Fibroblast of the aortic adventitia (primary cell): ENCODE data around the gene TEC. TPM values are rescaled to one million over a fixed set of nuclear protein-coding genes. Genes with fewer than 3 reads are reported as not detected.

Experiments used
- DNase-seq: peaks from one replicate; pipeline ENCODE4 v3.0.0-alpha.2; 2010; ENCODE audit warnings: low read depth
- H3K4me3 ChIP-seq: 2 replicates; pipeline ENCODE4 v1.5.1; 2011; ENCODE audit warnings: low read depth, mild to moderate bottlenecking, control low read depth, low read length, moderate library complexity
- CTCF ChIP-seq: IDR thresholded peaks from 2 replicates; pipeline ENCODE4 v1.5.1; 2011; ENCODE audit warnings: mild to moderate bottlenecking, low read length, control low read depth, inconsistent platforms; ENCODE audit not compliant: insufficient read depth
- total RNA-seq: library from RNA; depleted of rRNA; stranded (reverse); fragments of >200 nt; gene quantifications from 2 replicates; pipeline ENCODE4 v1.2.3, GENCODE V29; 2012; ENCODE audit warnings: low replicate concordance

TEC gene
- total RNA-seq, 1 donor, result 0.72 TPM

GRCh38 chr4:48109413-48110263 is 160.0 kb downstream of the TEC start:
- TF ChIP-seq CTCF, result peak; percentile 61
- peak; percentile 57 for DNase-seq
- H3K4me3 ChIP-seq, result no peak overlapping the region

- DNase-seq, result no peak
- no peak overlapping the region for H3K4me3 ChIP-seq
- no peak for TF ChIP-seq CTCF
Observed at GRCh38 chr4:48108309-48109073, 161.1 kb downstream of the TEC start.

GRCh38 chr4:48105230-48105629 is 164.4 kb downstream of the TEC start:
- no peak for TF ChIP-seq CTCF
- no peak for DNase-seq
- no peak overlapping the region for H3K4me3 ChIP-seq

GRCh38 chr4:48103483-48104139 is 166.0 kb downstream of the TEC start:
- TF ChIP-seq CTCF, result no peak
- no peak overlapping the region for H3K4me3 ChIP-seq
- DNase-seq, result no peak

- DNase-seq, result no peak
- TF ChIP-seq CTCF, result peak; percentile 10
- no peak overlapping the region for H3K4me3 ChIP-seq
Observed at GRCh38 chr4:48102303-48102702, 167.3 kb downstream of the TEC start.

GRCh38 chr4:48100256-48100655 is 169.4 kb downstream of the TEC start:
- TF ChIP-seq CTCF, result no peak
- H3K4me3 ChIP-seq, result no peak overlapping the region
- DNase-seq, result no peak
